ENCODE measurements around the gene FTSJ1. TPM values are rescaled to one million over a fixed set of nuclear protein-coding genes. Genes with fewer than 3 reads are reported as not detected.

FTSJ1 gene
- total and polyA plus RNA-seq, 2 donors (not counting 1 experiment from before 2014, with no cell fraction given), result 36.6 to 55.8 TPM

GRCh38 chrX:48488034-48488433 is 12.0 kb downstream of the FTSJ1 start:
- no peak for TF ChIP-seq CTCF (IDR thresholded peaks at IDR 0.05)
- no peak for TF ChIP-seq EZH2 (IDR thresholded peaks at IDR 0.05; ENCODE audit: borderline replicate concordance, insufficient read depth, low read depth, low read length, poor library complexity, severe bottlenecking)
- H3K4me3 Mint-ChIP-seq, result no peak overlapping the region
- CTCF ChIA-PET, result no interaction called here
- H3K79me2 ChIP-seq (ENCODE audit: control insufficient read depth, insufficient read depth, low read length), result no peaks in the 10 kb centered on the region
- H3K9ac ChIP-seq (ENCODE audit: low read length), result no peak overlapping the region
- no peaks in the 10 kb centered on the region for H3K27me3 Mint-ChIP-seq
- no peak overlapping the region for H3K4me2 ChIP-seq (replicated peaks; ENCODE audit: low read depth, low read length, poor library complexity, severe bottlenecking)
- H3K27ac Mint-ChIP-seq, result no peak overlapping the region
- H3K4me1 Mint-ChIP-seq, result no peaks in the 10 kb centered on the region
- intact Hi-C loops (cut with micrococcal nuclease), result no loop called here
- H2AFZ ChIP-seq (ENCODE audit: insufficient read depth, low read depth, low read length, poor library complexity, severe bottlenecking), result no peak overlapping the region
- no peak for DNase-seq
- H3K9me3 ChIP-seq (ENCODE audit: control extremely low read depth in 1 of 3, control insufficient read depth in 2 of 3, insufficient read depth in 1 of 3, low read length in 2 of 3), result no peaks in the 10 kb centered on the region
- POLR2A ChIA-PET, result no interaction called here
- H3K9me3 Mint-ChIP-seq (ENCODE audit: insufficient read depth), result no peaks in the 10 kb centered on the region
- no peaks in the 10 kb centered on the region for H3K27me3 ChIP-seq (replicated peaks in 1 of 4; ENCODE audit: control extremely low read depth in 1 of 4, control insufficient read depth in 3 of 4, insufficient read depth in 4 of 4, low read length in 3 of 4)
- H3K36me3 ChIP-seq (replicated peaks in 1 of 2; ENCODE audit: control extremely low read depth in 1 of 2, control insufficient read depth in 1 of 2, extremely low read depth in 1 of 2, insufficient read depth in 2 of 2, low read length in 1 of 2), result peaks cover 0 to 1% of the 10 kb centered on the region in 2 experiments
- no peaks in the 10 kb centered on the region for H3K4me1 ChIP-seq (ENCODE audit: control insufficient read depth in 2 of 2, insufficient read depth in 2 of 2, low read length in 2 of 2)
- H4K20me1 ChIP-seq (ENCODE audit: control insufficient read depth, insufficient read depth, low read length, poor library complexity, severe bottlenecking), result no peaks in the 10 kb centered on the region
- ATAC-seq (ENCODE audit: low read depth), result no peak
- H3K4me3 ChIP-seq (ENCODE audit: control extremely low read depth in 1 of 5, extremely low read depth in 1 of 5, insufficient read depth in 1 of 5, low read depth in 2 of 5, low read length in 4 of 5), result no peak overlapping the region
- no peak overlapping the region for H3K27ac ChIP-seq (ENCODE audit: low read length in 2 of 2)
- 86% methylated on average over 1 of the region's 3 CpGs for WGBS (ENCODE audit: insufficient coverage)

GRCh38 chrX:48489296-48489695 is 13.3 kb downstream of the FTSJ1 start:
- H3K27ac ChIP-seq (ENCODE audit: low read length in 2 of 2), result no peak overlapping the region
- WGBS (ENCODE audit: insufficient coverage), result 92% methylated on average over 5 of the region's 9 CpGs
- Mint-ChIP-seq H3K27me3 (no peaks in the 10 kb centered on the region), H3K27ac (no peak overlapping the region), H3K4me1 (no peaks in the 10 kb centered on the region), H3K9me3 (ENCODE audit: insufficient read depth) (no peaks in the 10 kb centered on the region), H3K4me3 (no peak overlapping the region)
- ATAC-seq (ENCODE audit: low read depth) (no peak), DNase-seq (no peak)
- no peak overlapping the region for H3K4me3 ChIP-seq (ENCODE audit: control extremely low read depth in 1 of 5, extremely low read depth in 1 of 5, insufficient read depth in 1 of 5, low read depth in 2 of 5, low read length in 4 of 5)
- H2AFZ ChIP-seq (ENCODE audit: insufficient read depth, low read depth, low read length, poor library complexity, severe bottlenecking), result no peak overlapping the region
- H4K20me1 ChIP-seq (ENCODE audit: control insufficient read depth, insufficient read depth, low read length, poor library complexity, severe bottlenecking), result no peaks in the 10 kb centered on the region
- peaks cover 0 to 2% (median 0%) of the 10 kb centered on the region in 4 experiments for H3K27me3 ChIP-seq (replicated peaks in 1 of 4; ENCODE audit: control extremely low read depth in 1 of 4, control insufficient read depth in 3 of 4, insufficient read depth in 4 of 4, low read length in 3 of 4)
- ChIA-PET CTCF (no interaction called here), POLR2A (no interaction called here)
- TF ChIP-seq CTCF (IDR thresholded peaks at IDR 0.05), result no peak
- TF ChIP-seq EZH2 (IDR thresholded peaks at IDR 0.05; ENCODE audit: borderline replicate concordance, insufficient read depth, low read depth, low read length, poor library complexity, severe bottlenecking), result no peak
- no peak overlapping the region for H3K4me2 ChIP-seq (replicated peaks; ENCODE audit: low read depth, low read length, poor library complexity, severe bottlenecking)
- intact Hi-C loops (cut with micrococcal nuclease), result no loop called here
- no peaks in the 10 kb centered on the region for H3K9me3 ChIP-seq (ENCODE audit: control extremely low read depth in 1 of 3, control insufficient read depth in 2 of 3, insufficient read depth in 1 of 3, low read length in 2 of 3)
- no peaks in the 10 kb centered on the region for H3K4me1 ChIP-seq (ENCODE audit: control insufficient read depth in 2 of 2, insufficient read depth in 2 of 2, low read length in 2 of 2)
- H3K79me2 ChIP-seq (ENCODE audit: control insufficient read depth, insufficient read depth, low read length), result no peaks in the 10 kb centered on the region
- H3K9ac ChIP-seq (ENCODE audit: low read length), result no peak overlapping the region
- no peaks in the 10 kb centered on the region for H3K36me3 ChIP-seq (replicated peaks in 1 of 2; ENCODE audit: control extremely low read depth in 1 of 2, control insufficient read depth in 1 of 2, extremely low read depth in 1 of 2, insufficient read depth in 2 of 2, low read length in 1 of 2)

All from B cell (primary cell).